OCI-LY7 (cell line): ENCODE data around the gene SOX13.

Source experiments
- EZH2phosphoT487 ChIP-seq: fragments of 200-600 bp; sonication (generic); IDR thresholded peaks from 2 replicates; pipeline ENCODE4 v1.6.1; 2018; ENCODE audit warnings: low read depth, borderline replicate concordance, mild to moderate bottlenecking, mixed run types, antibody characterized with exemption, low read length, moderate library complexity, mixed read lengths
- TF ChIP-seq, protein P1 (sequence below): fragments of 200-600 bp; sonication (generic); conservative IDR thresholded peaks from 2 replicates; pipeline ENCODE4 v1.5.1; 2014; ENCODE audit warnings: mild to moderate bottlenecking, antibody characterized with exemption, low read length, moderate library complexity, mixed read lengths

DNA sequence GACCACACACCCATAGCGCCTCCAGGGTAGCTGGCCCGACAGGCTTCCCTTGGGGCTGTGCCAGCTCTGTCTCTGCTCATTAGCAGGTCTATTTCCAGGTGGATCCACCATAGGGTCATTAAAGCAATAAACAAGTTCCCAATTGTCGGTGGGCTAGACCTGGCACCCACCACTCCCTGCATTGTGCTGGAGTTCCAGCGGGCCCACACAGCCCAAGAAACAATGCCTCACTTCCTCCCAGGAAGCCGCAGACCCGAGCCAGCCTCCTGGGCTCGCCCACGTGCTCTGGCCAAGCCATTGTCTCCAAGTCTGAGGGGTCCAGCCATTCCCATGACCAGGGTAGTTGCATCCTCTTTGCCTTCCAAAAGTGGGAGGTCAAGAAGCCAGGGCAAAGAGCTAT lies 27.5 kb upstream of the SOX13 start:
- TF ChIP-seq, protein P1, sequence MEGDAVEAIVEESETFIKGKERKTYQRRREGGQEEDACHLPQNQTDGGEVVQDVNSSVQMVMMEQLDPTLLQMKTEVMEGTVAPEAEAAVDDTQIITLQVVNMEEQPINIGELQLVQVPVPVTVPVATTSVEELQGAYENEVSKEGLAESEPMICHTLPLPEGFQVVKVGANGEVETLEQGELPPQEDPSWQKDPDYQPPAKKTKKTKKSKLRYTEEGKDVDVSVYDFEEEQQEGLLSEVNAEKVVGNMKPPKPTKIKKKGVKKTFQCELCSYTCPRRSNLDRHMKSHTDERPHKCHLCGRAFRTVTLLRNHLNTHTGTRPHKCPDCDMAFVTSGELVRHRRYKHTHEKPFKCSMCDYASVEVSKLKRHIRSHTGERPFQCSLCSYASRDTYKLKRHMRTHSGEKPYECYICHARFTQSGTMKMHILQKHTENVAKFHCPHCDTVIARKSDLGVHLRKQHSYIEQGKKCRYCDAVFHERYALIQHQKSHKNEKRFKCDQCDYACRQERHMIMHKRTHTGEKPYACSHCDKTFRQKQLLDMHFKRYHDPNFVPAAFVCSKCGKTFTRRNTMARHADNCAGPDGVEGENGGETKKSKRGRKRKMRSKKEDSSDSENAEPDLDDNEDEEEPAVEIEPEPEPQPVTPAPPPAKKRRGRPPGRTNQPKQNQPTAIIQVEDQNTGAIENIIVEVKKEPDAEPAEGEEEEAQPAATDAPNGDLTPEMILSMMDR, result no peak
- TF ChIP-seq EZH2phosphoT487, result no peak
